Measurements from ENCODE around the gene DAB1.

GRCh38 chr1:56965191-56965590 is 458.7 kb downstream of the DAB1 start:
- TF ChIP-seq CTCF (IDR thresholded peaks at IDR 0.05 in 4 of 5, conservative IDR thresholded peaks at IDR 0.05 in 1 of 5) (no peak), POLR2A (IDR thresholded peaks at IDR 0.05) (no peak)
